NT2/D1 (cell line): ENCODE results near the gene DTWD2.
"Not testable (repeated sequence)": the region's sequence is repeated elsewhere in the genome, so short reads cannot be mapped to it uniquely, and the experiment has no call there.

ENCODE experiments used
- DNase-seq: peaks from one replicate; pipeline ENCODE4 v3.0.0-alpha.2; 2011; ENCODE audit warnings: low read depth, low spot score
- H3K27me3 ChIP-seq: 2 replicates; pipeline ENCODE4 v1.6.0; 2011; ENCODE audit warnings: mild to moderate bottlenecking; ENCODE audit not compliant: insufficient read length, insufficient read depth
- H3K36me3 ChIP-seq: 2 replicates; pipeline ENCODE4 v1.6.1; 2011; ENCODE audit warnings: mild to moderate bottlenecking, low read length, mixed read lengths; ENCODE audit not compliant: insufficient read depth, insufficient read length
- H3K4me1 ChIP-seq: 2 replicates; pipeline ENCODE4 v1.5.1; 2011; ENCODE audit not compliant: insufficient read depth, insufficient read length
- H3K4me3 ChIP-seq: 2 replicates; pipeline ENCODE4 v1.5.1; 2011; ENCODE audit warnings: low read depth; ENCODE audit not compliant: insufficient read length
- H3K9ac ChIP-seq: 2 replicates; pipeline ENCODE4 v1.6.0; 2011; ENCODE audit warnings: low read depth; ENCODE audit not compliant: insufficient read length
- H3K9me3 ChIP-seq: 2 replicates; pipeline ENCODE4 v1.5.1; 2011; ENCODE audit warnings: mild to moderate bottlenecking, low read length; ENCODE audit not compliant: insufficient read depth
- SUZ12 ChIP-seq: IDR thresholded peaks from 2 replicates; pipeline ENCODE4 v1.6.1; 2011; ENCODE audit not compliant: insufficient read length, insufficient read depth; ENCODE audit errors: extremely low read depth
- YY1 ChIP-seq: IDR thresholded peaks from 2 replicates; pipeline ENCODE4 v1.6.1; 2011; ENCODE audit not compliant: insufficient read length, insufficient read depth
- ZNF274 ChIP-seq: IDR thresholded peaks from 2 replicates; pipeline ENCODE4 v1.6.1; 2011; ENCODE audit warnings: mild to moderate bottlenecking, low read depth, low read length

The DTWD2 gene

GRCh38 chr5:118863345-118863744 is 125.0 kb downstream of the DTWD2 start:
- H3K4me3 ChIP-seq = no peak overlapping the region
- no peaks in the 10 kb centered on the region for H3K4me1 ChIP-seq
- no peak for DNase-seq
- TF ChIP-seq YY1 (no peak), SUZ12 (no peak), ZNF274 (no peak)
- no peaks in the 10 kb centered on the region for H3K27me3 ChIP-seq
- peaks cover 5% of the 10 kb centered on the region for H3K36me3 ChIP-seq
- no peak overlapping the region for H3K9ac ChIP-seq
- H3K9me3 ChIP-seq = no peaks in the 10 kb centered on the region

DNA sequence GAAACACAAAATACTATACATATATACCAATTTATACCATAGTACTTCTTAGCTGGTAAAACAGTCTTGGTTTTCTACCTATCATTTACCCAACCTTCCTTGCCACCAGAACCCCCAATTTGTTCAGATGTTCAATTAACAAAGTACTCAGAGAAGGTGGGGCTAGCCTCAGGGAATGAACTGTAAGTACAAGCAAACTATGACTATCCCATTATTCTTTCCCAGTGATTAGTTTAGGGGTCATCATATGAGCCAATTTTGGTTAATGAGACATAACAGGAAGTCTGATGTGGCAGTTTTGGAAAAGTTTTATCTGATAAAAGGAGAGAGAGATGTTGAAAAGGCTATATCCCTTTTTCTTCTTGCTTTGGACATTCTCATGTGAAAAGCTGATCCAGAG is 125.8 kb downstream of the DTWD2 start:
- H3K4me3 ChIP-seq = no peak overlapping the region
- peaks cover 5% of the 10 kb centered on the region for H3K36me3 ChIP-seq
- no peaks in the 10 kb centered on the region for H3K9me3 ChIP-seq
- H3K9ac ChIP-seq = no peak overlapping the region
- no peak for DNase-seq
- no peak for TF ChIP-seq SUZ12
- no peak for TF ChIP-seq ZNF274
- no peak for TF ChIP-seq YY1
- no peaks in the 10 kb centered on the region for H3K4me1 ChIP-seq
- no peaks in the 10 kb centered on the region for H3K27me3 ChIP-seq

DNA sequence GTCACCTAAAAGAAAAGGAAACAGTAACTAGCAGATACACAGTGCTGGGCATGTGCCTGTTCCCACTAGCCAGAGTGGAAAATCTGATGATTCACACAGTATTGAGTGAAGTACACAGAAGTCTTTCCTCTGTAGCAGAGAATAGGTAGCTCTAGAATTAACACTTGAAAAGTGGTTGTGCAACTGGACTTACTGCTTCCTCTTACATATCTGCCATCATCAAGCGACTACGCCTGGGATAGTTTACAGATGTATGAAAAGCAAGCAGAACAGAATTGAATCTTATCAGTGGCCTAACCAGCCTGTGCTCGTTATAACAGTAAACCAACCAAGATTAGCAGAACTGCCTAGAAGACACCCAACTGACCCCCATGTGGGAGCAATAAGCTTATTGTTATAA is 130.6 kb downstream of the DTWD2 start:
- Histone ChIP-seq H3K36me3 (peaks cover 5% of the 10 kb centered on the region), H3K4me3 (no peak overlapping the region), H3K9ac (no peak overlapping the region), H3K4me1 (no peaks in the 10 kb centered on the region), H3K9me3 (no peaks in the 10 kb centered on the region), H3K27me3 (no peaks in the 10 kb centered on the region)
- DNase-seq = no peak
- TF ChIP-seq SUZ12 (no peak), ZNF274 (no peak)

DNA sequence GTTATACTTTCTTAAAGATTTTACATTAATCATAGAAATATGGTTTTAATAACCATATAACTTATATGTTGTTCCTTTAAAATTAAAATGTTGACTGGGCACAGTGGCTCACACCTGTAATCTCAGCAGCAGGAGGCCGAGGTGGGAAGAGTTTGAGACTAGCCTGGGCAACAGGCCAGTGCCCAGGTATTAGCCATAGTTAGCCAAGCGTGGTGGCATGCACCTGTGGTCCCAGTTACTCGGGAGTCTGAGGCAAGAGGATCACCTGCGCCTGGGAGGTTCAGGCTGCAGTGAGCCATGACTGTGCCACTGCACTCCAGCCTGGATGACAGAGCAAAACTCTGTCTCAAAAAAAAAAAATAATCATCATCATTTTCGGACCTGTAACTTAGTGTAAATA is 133.5 kb downstream of the DTWD2 start:
- Histone ChIP-seq H3K4me1 (no peaks in the 10 kb centered on the region), H3K9me3 (no peaks in the 10 kb centered on the region), H3K36me3 (no peaks in the 10 kb centered on the region), H3K27me3 (no peaks in the 10 kb centered on the region), H3K4me3 (no peak overlapping the region), H3K9ac (no peak overlapping the region)
- TF ChIP-seq YY1 (no peak), SUZ12 (no peak), ZNF274 (no peak)
- no peak for DNase-seq

DNA sequence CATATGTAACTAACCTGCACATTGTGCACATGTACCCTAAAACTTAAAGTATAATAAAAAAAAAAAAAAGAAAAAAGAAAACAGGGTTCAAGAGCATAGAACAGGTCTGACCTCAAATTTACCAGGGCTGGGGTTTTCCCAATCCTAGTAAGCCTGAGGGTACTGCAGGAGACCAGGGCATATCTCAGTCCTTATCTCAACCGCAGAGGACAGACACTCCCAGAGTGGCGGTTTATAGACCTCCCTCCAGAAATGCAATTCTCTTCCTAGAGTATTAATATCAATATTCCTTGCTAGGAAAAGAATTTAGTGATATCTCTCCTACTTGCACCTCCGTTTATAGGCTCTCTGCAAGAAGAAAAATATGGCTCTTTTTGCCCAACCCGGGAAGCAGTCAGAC is 136.6 kb downstream of the DTWD2 start:
- H3K9ac ChIP-seq, H3K9me3 ChIP-seq, H3K4me3 ChIP-seq, DNase-seq, H3K36me3 ChIP-seq, H3K4me1 ChIP-seq, H3K27me3 ChIP-seq: not testable (repeated sequence)

DNA sequence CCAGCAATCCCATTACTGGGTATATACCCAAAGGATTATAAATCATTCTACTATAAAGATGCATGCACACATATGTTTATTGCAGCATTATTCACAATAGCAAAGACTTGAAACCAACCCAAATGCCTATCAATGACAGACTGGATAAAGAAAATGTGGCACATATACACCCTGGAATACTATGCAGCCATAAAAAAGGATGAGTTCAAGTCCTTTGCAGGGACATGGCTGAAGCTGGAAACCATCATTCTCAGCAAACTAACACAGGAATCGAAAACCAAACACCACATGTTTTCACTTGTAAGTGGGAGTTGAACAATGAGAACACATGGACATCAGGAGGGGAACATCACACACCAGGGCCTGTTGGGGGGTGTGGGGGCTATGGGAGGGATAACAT is 138.8 kb downstream of the DTWD2 start:
- not testable (repeated sequence) for H3K27me3 ChIP-seq, H3K4me1 ChIP-seq, H3K4me3 ChIP-seq, H3K9me3 ChIP-seq, H3K36me3 ChIP-seq, DNase-seq, H3K9ac ChIP-seq

DNA sequence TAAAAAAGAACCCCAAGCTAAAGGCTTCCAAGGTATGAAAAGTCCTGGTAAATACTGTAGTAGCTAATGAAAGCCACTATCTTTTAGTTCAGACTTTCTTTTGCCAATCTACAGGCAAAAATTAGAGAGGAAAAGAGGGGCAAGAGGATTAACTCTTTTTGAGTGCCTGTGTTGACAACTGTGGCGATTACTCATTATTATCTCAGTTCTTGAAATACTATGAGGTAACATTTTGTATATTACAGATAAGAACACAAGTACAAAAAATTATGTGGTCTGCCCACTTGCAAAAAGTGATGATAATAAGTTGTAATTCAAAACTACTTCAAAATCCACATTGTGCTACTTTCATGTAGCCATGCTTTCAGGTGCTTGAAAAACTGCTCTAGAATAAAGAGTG is 144.0 kb downstream of the DTWD2 start:
- H3K27me3 ChIP-seq = no peaks in the 10 kb centered on the region
- no peak overlapping the region for H3K4me3 ChIP-seq
- H3K9me3 ChIP-seq = no peaks in the 10 kb centered on the region
- no peak for TF ChIP-seq ZNF274
- H3K4me1 ChIP-seq = no peaks in the 10 kb centered on the region
- H3K36me3 ChIP-seq = peaks cover 5% of the 10 kb centered on the region
- no peak for DNase-seq
- no peak overlapping the region for H3K9ac ChIP-seq

- Histone ChIP-seq H3K9ac (no peak overlapping the region), H3K36me3 (peaks cover 2% of the 10 kb centered on the region), H3K27me3 (no peaks in the 10 kb centered on the region), H3K4me1 (no peaks in the 10 kb centered on the region), H3K4me3 (no peak overlapping the region), H3K9me3 (no peaks in the 10 kb centered on the region)
- no peak for DNase-seq
- no peak for TF ChIP-seq SUZ12
- no peak for TF ChIP-seq ZNF274
- no peak for TF ChIP-seq YY1
Measured at GRCh38 chr5:118834710-118835109, 153.6 kb downstream of the DTWD2 start.
